Subcutaneous preadipocyte (primary cell): ENCODE results near the gene RETREG3. TPM values are rescaled to one million over a fixed set of nuclear protein-coding genes. Genes with fewer than 3 reads are reported as not detected.

Source experiments
- total RNA-seq: library from RNA; depleted of rRNA; stranded (reverse); fragments of >200 nt; gene quantifications from 2 replicates; pipeline ENCODE4 v1.2.3, GENCODE V29; 2012

The RETREG3 gene
- 41.5 and 53.2 TPM in 2 replicates for total RNA-seq

DNA sequence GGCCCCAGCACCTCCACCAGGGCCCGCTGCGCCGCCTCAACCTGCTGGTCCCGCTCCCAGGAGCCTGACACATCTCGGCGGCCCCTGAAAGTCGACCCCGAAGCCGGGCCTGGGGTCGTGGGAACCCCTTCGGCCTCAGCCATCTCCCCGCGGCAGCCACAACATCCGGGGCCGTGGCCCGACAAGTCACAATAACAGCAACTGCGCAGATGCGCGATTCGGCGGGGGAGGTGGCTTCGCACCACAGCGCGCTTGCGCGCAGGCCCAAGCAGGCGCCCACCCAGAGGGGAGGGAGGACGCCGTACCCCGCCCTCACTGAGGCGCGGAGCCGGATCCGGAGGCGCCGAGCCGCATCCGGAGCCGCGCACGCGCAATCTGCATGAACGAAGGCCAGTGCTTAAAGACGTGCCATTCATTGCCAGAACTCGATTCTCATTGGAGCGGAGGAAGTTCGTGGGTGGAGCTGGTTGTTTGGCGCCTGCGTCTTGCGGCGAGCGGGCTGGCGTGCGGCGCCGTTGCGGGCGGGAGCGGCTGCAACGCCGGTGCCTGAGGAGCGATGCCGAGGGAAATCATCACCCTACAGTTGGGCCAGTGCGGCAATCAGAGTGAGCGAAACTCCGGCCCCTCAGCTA is at the start of gene RETREG3, which contains the start of gene TUBG1:
TSS of gene RETREG3 (minus strand) at position 193 of the 632 bp plus-strand sequence. CDS start at position 143, 50 bp downstream.
TSS of gene TUBG1 (plus strand) at position 502 of the 632 bp plus-strand sequence. CDS start at position 557, 55 bp downstream.

GRCh38 chr17:42577532-42578281 is 31.5 kb downstream of the RETREG3 start, which contains the start of gene PSMC3IP:
PSMC3IP (minus strand) TSS chr17:42577729; CDS start chr17:42577686, 43 bp downstream.

DNA sequence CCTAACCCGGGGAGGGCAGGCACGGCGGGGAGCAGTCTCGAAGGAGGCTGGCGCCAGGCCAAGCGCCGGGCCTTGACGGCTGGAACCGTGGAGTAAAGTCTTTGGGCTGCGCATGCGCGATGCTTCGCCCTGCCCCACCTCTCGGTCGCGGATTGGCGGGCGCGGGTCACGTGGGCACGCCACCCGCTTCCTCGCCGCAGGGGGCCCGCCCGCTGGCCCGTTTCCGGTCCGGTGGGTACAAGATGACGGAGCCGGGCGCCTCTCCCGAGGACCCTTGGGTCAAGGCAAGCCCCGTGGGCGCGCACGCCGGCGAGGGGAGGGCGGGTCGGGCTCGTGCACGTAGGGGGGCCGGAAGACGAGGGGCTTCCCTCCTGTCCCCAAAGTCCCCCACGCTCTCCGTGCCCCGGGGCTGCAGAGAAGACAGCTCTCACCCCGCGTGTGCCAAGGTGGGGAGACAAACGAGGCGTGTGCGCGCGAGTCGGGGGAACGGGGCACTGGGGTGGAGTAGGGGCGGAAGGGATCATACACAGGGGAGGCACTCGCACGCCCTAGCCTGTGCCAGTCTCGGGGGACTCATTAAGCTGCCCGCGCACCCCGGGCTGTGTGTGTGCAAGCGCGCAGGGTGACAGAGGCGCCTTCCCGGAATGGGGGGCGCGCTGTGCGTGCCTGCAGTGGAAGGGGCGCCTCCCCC is 42.1 kb downstream of the RETREG3 start, which contains the start of gene MLX:
TSS of gene MLX (plus strand) at position 218 of the 691 bp plus-strand sequence. CDS start at position 243, 25 bp downstream.

DNA sequence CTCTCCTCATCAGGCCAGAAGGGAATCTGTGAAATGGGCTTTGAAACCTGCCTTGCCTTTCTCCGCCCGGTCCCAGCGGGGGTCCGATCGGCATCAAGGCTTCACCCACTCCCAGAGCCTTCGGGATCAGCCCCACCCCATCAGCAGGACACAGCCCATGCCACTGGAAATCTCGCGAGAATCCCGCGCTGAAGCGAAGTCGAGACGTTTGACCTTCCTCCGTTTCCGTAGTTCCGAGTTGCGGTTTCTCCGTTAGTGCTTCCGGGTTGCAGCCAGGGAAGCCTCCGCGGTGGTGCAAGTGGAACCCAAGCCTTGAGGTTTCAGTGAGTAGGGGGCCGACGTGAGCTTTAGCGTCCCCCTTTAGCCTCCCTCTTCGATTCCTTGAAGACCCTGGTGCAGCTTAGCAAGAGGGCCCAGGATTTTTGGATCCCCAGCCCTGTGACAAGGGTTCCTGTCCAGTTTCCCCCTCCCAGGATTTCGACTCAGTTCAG is 47.2 kb downstream of the RETREG3 start, which contains the start of gene COASY:
TSS of gene COASY (plus strand) at position 252 of the 491 bp plus-strand sequence. CDS start 475 bp downstream, outside the sequence.

GRCh38 chr17:42552736-42553135 is 56.4 kb downstream of the RETREG3 start, which contains the start of gene HSD17B1:
HSD17B1 (plus strand) TSS chr17:42552923; CDS start chr17:42552934, 11 bp downstream.

DNA sequence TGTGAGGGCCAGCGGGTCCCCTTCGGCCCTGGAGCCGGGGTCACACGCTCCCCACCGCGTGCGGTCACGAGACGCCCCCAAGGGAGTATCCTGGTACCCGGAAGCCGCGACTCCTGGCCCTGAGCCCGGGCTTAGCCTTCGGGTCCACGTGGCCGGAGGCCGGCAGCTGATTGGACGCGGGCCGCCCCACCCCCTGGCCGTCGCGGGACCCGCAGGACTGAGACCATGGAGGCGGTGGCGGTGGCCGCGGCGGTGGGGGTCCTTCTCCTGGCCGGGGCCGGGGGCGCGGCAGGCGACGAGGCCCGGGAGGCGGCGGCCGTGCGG is 73.2 kb downstream of the RETREG3 start, which contains the start of gene NAGLU:
TSS of gene NAGLU (plus strand) at position 194 of the 324 bp plus-strand sequence. CDS start at position 226, 32 bp downstream.

Other genes with a start within 250 kb of the RETREG3 start
- gene STAT3, start 220.9 kb downstream of the RETREG3 start, total RNA-seq = 79.4 and 92.6 TPM in 2 replicates
- gene CAVIN1, start 186.1 kb downstream of the RETREG3 start, total RNA-seq = 515 and 628 TPM in 2 replicates
- gene ATP6V0A1, start 150.5 kb downstream of the RETREG3 start, total RNA-seq = 59.9 and 60.8 TPM in 2 replicates
- 25.4 and 29.1 TPM in 2 replicates for gene NAGLU, start 73.1 kb downstream of the RETREG3 start, total RNA-seq
- gene HSD17B1, start 56.5 kb downstream of the RETREG3 start, total RNA-seq = 1.5 and 4.3 TPM in 2 replicates
- 16.9 and 26.0 TPM in 2 replicates for gene COASY, start 47.2 kb downstream of the RETREG3 start, total RNA-seq
- gene MLX, start 42.3 kb downstream of the RETREG3 start, total RNA-seq = 37.5 and 47.7 TPM in 2 replicates
- 5.1 and 8.0 TPM in 2 replicates for gene PSMC3IP, start 31.6 kb downstream of the RETREG3 start, total RNA-seq
- 55.9 and 60.2 TPM in 2 replicates for gene TUBG1, start 309 bp upstream of the RETREG3 start, total RNA-seq
- 12.9 TPM in 2 replicates for gene TUBG2, start 49.9 kb upstream of the RETREG3 start, total RNA-seq
- 11.8 and 12.9 TPM in 2 replicates for gene PLEKHH3, start 67.6 kb upstream of the RETREG3 start, total RNA-seq
- gene CCR10, start 72.5 kb upstream of the RETREG3 start, total RNA-seq = 2.2 and 3.9 TPM in 2 replicates
- 15.8 and 16.8 TPM in 2 replicates for gene CNTNAP1, start 73.2 kb upstream of the RETREG3 start, total RNA-seq
- 26.5 and 26.6 TPM in 2 replicates for gene EZH1, start 135.7 kb upstream of the RETREG3 start, total RNA-seq
- 0.73 TPM in 1 of 2 replicates, not detected in the other for gene RAMP2, start 151.9 kb upstream of the RETREG3 start, total RNA-seq
- gene VPS25, start 164.1 kb upstream of the RETREG3 start, total RNA-seq = 50.6 and 55.1 TPM in 2 replicates
- gene WNK4, start 171.2 kb upstream of the RETREG3 start, total RNA-seq = 0.59 TPM in 1 of 2 replicates, not detected in the other
- gene COA3, start 189.3 kb upstream of the RETREG3 start, total RNA-seq = 54.0 and 61.0 TPM in 2 replicates
- gene CNTD1, start 189.5 kb upstream of the RETREG3 start, total RNA-seq = not detected in 2 replicates
- 63.6 and 66.3 TPM in 2 replicates for gene BECN1, start 214.9 kb upstream of the RETREG3 start, total RNA-seq
- gene PSME3, start 224.0 kb upstream of the RETREG3 start, total RNA-seq = 101 and 117 TPM in 2 replicates
- gene AOC2, start 235.2 kb upstream of the RETREG3 start, total RNA-seq = 0.73 and 1.4 TPM in 2 replicates
- gene AOC3, start 241.8 kb upstream of the RETREG3 start, total RNA-seq = 0.20 and 0.37 TPM in 2 replicates